ENCODE measurements around the gene TMOD2.
"Not testable (repeated sequence)": the region's sequence is repeated elsewhere in the genome, so short reads cannot be mapped to it uniquely, and the experiment has no call there.

The TMOD2 gene

DNA sequence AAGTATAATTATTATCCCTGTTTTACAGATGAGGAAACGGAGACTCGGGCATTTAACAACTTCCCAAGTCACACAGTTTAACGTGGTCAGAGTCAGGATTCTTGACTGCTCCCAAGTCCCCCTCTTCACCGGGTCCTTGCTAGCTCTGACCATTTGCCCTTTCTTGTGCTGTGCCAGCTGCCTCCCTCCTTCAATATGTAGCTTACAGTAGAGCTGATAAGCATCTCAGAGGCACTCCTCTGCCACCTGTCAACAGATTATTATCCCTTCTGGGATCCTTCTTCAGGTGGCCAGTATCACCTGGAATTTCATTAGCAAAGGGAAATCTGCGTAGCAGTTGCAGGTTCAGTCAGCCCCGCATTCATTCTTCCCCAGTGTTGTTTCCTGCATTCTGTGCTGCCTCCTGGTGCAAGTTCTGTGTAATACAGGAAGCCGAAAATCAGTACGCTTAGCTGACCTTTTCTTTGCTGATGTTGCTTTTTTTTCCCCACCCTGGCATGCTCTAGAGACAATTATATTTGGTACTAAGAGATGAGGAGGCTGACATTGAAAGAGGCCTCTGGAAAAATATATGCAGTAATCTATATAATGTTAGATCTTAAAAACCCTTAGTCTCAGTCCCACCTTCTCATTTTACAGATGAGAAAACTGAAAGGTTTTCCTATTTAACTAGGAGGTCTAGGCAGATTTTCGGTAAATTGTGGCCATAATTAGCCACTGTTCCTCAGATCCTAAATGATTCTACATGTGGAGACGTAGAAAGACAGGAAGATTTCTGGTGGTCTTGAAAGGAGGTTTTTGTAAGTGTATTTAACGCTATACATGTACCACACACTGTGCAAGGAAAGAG is 24.8 kb downstream of the TMOD2 start:
- DNase-seq: peak; percentile 66

DNA sequence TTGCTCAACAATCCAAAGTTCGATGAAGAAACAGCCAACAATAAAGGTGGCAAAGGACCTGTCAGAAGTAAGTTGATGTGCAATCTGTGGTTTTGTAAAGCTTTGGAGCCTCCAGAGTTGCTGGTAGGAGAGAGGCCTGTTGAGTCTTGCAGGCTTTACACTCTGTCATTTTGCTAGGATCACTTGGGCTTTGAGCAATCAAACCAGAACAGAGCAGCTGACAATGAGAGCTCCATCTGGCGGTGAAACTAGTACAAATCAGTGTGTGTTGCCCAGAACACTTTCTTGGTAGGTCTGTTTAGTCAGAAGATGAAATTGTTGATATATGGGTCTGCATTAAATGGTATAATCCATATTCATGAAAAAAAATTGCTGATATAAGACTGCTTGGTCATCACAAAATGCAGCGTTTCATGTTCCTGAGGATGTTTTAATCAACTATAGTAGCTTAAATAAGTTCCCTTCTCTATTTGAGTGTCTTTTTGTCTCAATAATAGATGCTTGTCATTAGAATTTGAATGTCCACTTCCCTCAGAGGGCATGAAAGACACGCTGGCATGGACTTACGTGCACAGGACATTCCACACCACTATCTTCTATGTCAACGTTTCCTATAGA is 25.7 kb downstream of the TMOD2 start:
- peak; percentile 75 for DNase-seq

- DNase-seq: no peak
These were observed 29.2 kb downstream of the TMOD2 start for GRCh38 chr15:51780636-51781035.

- no peak for DNase-seq
These were observed 30.1 kb downstream of the TMOD2 start for GRCh38 chr15:51781506-51781905.

GRCh38 chr15:51782357-51782896 is 31.0 kb downstream of the TMOD2 start:
- DNase-seq: no peak

DNA sequence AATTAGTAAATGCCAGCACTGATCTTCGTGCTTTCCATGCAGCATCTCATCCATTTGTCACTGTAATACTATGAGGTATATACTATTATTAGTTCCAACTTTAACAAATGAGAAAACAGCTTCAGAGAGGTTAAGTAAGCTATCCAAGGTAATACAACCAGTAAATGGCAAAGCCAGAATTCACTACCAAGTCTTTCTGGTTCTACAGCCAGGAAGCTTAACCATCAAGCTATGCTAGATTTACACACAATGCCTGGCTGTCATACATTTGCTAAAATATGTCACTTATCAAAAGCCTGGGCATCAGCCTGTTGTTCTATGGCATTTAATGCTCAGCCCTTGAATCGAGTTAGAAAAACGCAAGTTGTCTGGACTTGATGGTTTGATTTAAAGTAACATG is 32.6 kb downstream of the TMOD2 start:
- DNase-seq: no peak

GRCh38 chr15:51787130-51787529 is 35.7 kb downstream of the TMOD2 start:
- DNase-seq: not testable (repeated sequence)

DNA sequence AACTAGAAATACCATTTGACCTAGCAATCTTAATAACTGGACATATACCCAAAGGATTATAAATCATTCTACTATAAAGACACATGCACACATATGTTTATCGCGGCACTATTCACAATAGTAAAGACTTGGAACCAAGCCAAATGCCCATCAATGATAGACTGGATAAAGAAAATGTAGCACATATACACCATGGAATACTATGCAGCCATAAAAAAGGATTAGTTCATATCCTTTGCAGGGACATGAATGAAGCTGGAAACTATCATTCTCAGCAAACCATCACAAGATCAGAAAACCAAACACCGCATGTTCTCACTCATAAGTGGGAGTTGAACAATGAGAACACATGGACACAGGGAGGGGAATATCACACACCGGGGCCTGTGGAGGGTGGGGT is 41.1 kb downstream of the TMOD2 start:
- not testable (repeated sequence) for DNase-seq

- DNase-seq: no peak
These were observed 42.3 kb downstream of the TMOD2 start for GRCh38 chr15:51793521-51794305.

GRCh38 chr15:51796847-51797401 is 45.5 kb downstream of the TMOD2 start:
- DNase-seq: peak; percentile 86

DNA sequence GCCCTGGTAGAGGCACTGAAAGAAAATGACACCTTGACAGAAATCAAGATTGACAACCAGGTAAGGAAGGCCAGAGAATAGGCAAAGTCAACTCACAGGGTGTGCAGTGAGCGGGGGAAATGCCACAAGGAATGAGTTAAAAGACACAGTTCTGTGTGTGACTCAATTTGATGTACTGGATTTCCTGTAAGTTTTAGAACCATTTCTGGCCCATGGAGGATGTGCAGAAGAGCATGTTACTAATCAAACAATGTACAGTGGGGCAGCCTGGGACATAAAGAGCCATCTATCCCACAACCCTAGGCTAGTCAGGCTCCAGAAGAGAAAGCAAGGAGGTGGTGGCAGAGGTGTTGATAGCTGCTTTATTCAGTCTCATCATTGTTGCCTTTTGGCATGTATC is 46.9 kb downstream of the TMOD2 start:
- no peak for DNase-seq

- DNase-seq: no peak
These were observed 48.2 kb downstream of the TMOD2 start for GRCh38 chr15:51799282-51800252.

DNA sequence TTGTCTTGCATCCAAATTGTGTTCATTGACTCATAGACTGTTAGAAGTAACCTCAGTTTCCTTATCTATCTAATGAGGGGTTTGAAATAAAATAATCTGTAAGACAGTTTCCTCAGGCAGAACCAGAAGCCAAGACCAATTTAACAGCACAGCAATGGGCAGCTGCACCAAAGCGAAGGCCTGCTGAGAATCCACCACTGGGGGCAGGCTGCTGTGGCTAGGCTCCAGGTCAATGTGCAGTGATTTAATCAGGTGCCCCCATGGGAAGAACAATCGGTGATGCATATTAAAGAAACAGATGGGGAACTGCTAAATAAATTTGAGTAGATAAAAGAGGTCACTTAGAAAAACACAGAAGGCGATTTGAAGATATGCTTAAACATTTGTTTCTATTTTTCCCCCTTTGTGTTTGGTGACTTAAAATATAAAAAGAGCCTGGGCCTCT is 50.0 kb downstream of the TMOD2 start:
- DNase-seq: peak; percentile 88

DNA sequence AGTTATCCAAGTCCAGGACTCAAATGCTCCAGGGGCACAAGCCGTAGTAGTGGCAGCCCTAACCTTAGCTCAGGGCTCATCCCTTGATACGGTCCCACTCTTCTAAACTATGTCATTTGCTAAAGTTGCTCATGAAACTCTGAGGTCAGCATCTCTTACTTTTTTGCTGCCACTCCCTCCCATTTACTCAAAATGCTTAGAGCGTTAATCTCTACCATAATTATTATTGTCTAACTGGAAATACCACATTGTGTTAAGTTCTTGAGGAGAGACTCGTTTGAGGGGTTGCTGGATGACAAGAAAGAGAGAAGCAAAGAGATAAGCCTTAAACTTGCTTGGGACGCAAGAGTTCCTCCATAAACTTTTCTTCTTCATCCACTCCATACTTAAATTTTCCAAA is 51.2 kb downstream of the TMOD2 start:
- DNase-seq: no peak

DNA sequence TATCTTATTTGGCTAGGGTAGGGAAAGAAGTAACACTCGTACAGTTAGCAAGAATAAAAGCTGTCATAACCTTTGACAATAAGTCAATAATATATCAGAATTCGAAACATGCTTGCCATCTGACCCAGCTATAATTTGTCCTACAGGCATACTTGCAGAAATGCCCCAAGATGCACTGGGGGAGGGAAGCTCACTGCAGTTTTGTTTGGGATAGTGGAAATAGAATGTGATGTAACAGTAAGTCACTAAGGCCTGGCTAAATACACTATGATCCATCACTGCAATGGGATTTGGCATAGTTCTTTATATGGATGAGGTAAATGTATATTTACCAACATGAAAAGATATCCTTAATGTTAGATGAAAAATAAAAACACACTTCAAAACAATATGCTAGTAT is 52.6 kb downstream of the TMOD2 start:
- DNase-seq: no peak

- DNase-seq: no peak
These were observed 54.7 kb downstream of the TMOD2 start for GRCh38 chr15:51806123-51806522.

GRCh38 chr15:51809457-51809856 is 58.1 kb downstream of the TMOD2 start:
- DNase-seq: no peak

GRCh38 chr15:51812598-51812997 is 61.2 kb downstream of the TMOD2 start:
- DNase-seq: no peak

GRCh38 chr15:51814606-51815005 is 63.2 kb downstream of the TMOD2 start:
- no peak for DNase-seq

DNA sequence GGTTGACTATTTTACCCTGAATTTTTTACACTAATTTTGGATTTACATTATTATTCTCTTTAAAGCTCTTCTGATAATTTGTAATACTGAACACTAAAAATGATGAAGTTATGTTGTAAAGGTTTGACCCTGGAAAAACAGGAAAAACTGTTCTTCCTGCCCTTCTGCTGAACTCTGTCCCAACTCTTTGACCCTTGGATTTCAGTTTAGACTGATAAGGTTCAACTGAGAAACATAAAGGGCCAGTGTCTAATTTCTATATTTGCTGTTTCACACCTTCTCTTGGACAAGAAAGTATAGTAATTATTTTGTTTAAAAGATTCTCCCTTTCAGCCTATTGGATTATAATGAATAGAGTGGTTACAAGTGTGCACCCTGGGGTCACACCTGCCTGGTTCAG is 65.2 kb downstream of the TMOD2 start:
- no peak for DNase-seq

GRCh38 chr15:51818150-51818549 is 66.8 kb downstream of the TMOD2 start:
- DNase-seq: no peak

GRCh38 chr15:51825698-51826097 is 74.3 kb downstream of the TMOD2 start:
- no peak for DNase-seq

Data from NCI-H2171 (cell line).